CD4-positive, alpha-beta T cell (primary cell): ENCODE data around the gene IL9R. TPM values are rescaled to one million over a fixed set of nuclear protein-coding genes. Genes with fewer than 3 reads are reported as not detected.
"Not testable (repeated sequence)": the region's sequence is repeated elsewhere in the genome, so short reads cannot be mapped to it uniquely, and the experiment has no call there.

Experiments
- ATAC-seq: fragments of 200-7000 bp; cut with Tn5 transposase; one replicate; pipeline ENCODE4 v1.10.0; 2022; ENCODE audit warnings: mild to moderate bottlenecking; ENCODE audit not compliant: poor library complexity
- CTCF ChIA-PET: fragments of 350-600 bp; sonication (Branson Sonifier 250); formaldehyde crosslinking; loops from one replicate; lab custom pipeline; 2021; ENCODE audit warnings: antibody characterized with exemption, inconsistent platforms; lab: Charles Lee
- POLR2A ChIA-PET: fragments of 350-600 bp; sonication (Branson Sonifier 250); formaldehyde crosslinking; loops from one replicate; lab custom pipeline; 2021; ENCODE audit warnings: antibody characterized with exemption, inconsistent platforms; lab: Charles Lee
- DNase-seq, 14 experiments: peaks; one replicate each; pipeline ENCODE4 v3.0.0-alpha.2; 2013 to 2020; ENCODE audit warnings: mixed read lengths in 2 of 14
- H3K27ac ChIP-seq, 2 donors: one replicate each; pipeline versions ENCODE4 v1.5.1 to v1.7.0; 2013; ENCODE audit warnings: low read length in 2 of 2, low read depth in 1 of 2, mild to moderate bottlenecking in 1 of 2
- H3K27me3 ChIP-seq, 2 experiments: 1 replicate in 1 of 2; 2 replicates in 1 of 2; pipeline versions ENCODE4 v1.6.1 to v1.7.0; 2013; ENCODE audit warnings: low read length in 2 of 2, control low read depth in 1 of 2, mild to moderate bottlenecking in 1 of 2, moderate library complexity in 1 of 2; ENCODE audit not compliant: insufficient read depth in 2 of 2, control insufficient read depth in 1 of 2
- H3K36me3 ChIP-seq: one replicate; pipeline ENCODE4 v1.6.1; 2013; ENCODE audit warnings: low read length, control low read depth; ENCODE audit not compliant: insufficient read depth
- H3K4me1 ChIP-seq: one replicate; pipeline ENCODE4 v1.6.1; 2013; ENCODE audit warnings: low read length, control low read depth; ENCODE audit not compliant: insufficient read depth
- H3K4me3 ChIP-seq: one replicate; pipeline ENCODE4 v1.5.1; 2013; ENCODE audit warnings: mild to moderate bottlenecking, low read length, moderate library complexity
- H3K9me3 ChIP-seq, 2 experiments: 1 replicate in 1 of 2; 2 replicates in 1 of 2; pipeline versions ENCODE4 v1.6.1 to v1.7.0; 2013; ENCODE audit warnings: low read length in 2 of 2, mild to moderate bottlenecking in 2 of 2, control low read depth in 1 of 2, moderate library complexity in 1 of 2; ENCODE audit not compliant: control insufficient read depth in 1 of 2, insufficient read depth in 1 of 2
- H3K27ac Mint-ChIP-seq: one replicate; pipeline ENCODE4 v1.8.0; 2020; ENCODE audit warnings: mixed read lengths
- H3K27me3 Mint-ChIP-seq: one replicate; pipeline ENCODE4 v1.8.0; 2021; ENCODE audit warnings: mixed read lengths
- H3K36me3 Mint-ChIP-seq: one replicate; pipeline ENCODE4 v1.8.0; 2021; ENCODE audit warnings: low read depth, mixed read lengths
- H3K4me1 Mint-ChIP-seq: one replicate; pipeline ENCODE4 v1.8.0; 2021; ENCODE audit warnings: low read depth, mixed read lengths
- H3K4me3 Mint-ChIP-seq: one replicate; pipeline ENCODE4 v1.8.0; 2020; ENCODE audit warnings: mild to moderate bottlenecking, mixed read lengths
- H3K9me3 Mint-ChIP-seq: one replicate; pipeline ENCODE4 v1.8.0; 2020; ENCODE audit warnings: mixed read lengths
- intact Hi-C, 2 experiments: fragments of 100-400 bp; cut with DNase I in 1 of 2; cut with micrococcal nuclease in 1 of 2; formaldehyde crosslinking; loops; one replicate each; pipeline versions ENCODE4 v1.15.1 to v1.9.0; 2023 to 2025; cut with DNase I, micrococcal nuclease
- total RNA-seq, 174 experiments: library from RNA in 2 of 174; stranded (reverse) in 2 of 174; gene quantifications; one replicate each; pipeline ENCODE4 v1.2.3 and lab custom pipeline; 2021 to 2026
- TF ChIP-seq, protein P1 (sequence below): fragments of 200-600 bp; IDR thresholded peaks from one replicate; pipeline ENCODE4 v1.8.0; 2022; ENCODE audit warnings: antibody characterized with exemption, mild to moderate bottlenecking

IL9R gene
- total RNA-seq, 2 experiments from 2014 or later: 0.69 to 1.1 TPM

DNA sequence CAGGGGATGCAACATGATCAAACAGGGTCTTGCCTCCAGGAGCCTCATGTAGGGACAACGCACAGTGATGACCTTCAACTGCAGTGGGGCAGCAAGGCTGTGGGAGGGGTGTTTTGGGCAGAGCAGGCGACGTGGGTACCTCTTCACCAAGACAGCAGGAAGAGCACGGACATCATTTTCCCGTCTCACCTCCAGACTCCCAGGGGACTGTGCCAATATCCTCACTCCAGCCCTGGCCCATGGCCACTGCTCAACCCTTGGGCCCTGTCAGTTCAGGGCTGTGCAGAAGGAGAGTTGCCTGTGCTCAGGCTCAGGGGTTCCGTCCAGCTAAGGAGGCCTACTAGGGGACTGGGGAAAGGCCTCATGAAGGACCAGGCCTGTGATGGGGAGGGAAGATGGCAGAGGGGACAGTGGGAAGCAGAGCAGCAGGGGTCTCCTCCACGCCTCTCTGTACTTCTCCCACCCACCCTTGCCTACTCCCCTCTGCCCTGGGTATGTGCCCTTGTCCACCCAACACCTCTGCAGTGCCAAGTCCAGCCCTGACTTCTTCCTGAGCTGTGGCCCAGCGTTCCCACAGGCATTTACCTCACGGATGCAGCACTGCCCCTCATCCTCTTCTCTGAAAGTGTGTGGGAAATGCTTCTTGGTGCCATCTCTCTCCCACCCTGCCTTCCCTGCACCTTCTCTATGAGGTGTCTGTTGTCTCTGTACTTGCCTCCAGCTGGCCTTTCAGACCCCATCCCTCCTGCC is 1.4 kb downstream of the IL9R start:
- intact Hi-C loops: no loop called here
- peaks cover 0 to 4% of the 10 kb centered on the region in 2 experiments for H3K9me3 ChIP-seq
- Mint-ChIP-seq H3K4me3 (no peak overlapping the region), H3K27ac (no peak overlapping the region), H3K9me3 (no peaks in the 10 kb centered on the region), H3K4me1 (peaks cover 16% of the 10 kb centered on the region), H3K36me3 (no peaks in the 10 kb centered on the region), H3K27me3 (no peaks in the 10 kb centered on the region)
- H3K36me3 ChIP-seq: no peaks in the 10 kb centered on the region
- no peak overlapping the region for H3K27ac ChIP-seq
- TF ChIP-seq, protein P1, sequence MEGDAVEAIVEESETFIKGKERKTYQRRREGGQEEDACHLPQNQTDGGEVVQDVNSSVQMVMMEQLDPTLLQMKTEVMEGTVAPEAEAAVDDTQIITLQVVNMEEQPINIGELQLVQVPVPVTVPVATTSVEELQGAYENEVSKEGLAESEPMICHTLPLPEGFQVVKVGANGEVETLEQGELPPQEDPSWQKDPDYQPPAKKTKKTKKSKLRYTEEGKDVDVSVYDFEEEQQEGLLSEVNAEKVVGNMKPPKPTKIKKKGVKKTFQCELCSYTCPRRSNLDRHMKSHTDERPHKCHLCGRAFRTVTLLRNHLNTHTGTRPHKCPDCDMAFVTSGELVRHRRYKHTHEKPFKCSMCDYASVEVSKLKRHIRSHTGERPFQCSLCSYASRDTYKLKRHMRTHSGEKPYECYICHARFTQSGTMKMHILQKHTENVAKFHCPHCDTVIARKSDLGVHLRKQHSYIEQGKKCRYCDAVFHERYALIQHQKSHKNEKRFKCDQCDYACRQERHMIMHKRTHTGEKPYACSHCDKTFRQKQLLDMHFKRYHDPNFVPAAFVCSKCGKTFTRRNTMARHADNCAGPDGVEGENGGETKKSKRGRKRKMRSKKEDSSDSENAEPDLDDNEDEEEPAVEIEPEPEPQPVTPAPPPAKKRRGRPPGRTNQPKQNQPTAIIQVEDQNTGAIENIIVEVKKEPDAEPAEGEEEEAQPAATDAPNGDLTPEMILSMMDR: no peak
- no peaks in the 10 kb centered on the region for H3K27me3 ChIP-seq
- peaks cover 27% of the 10 kb centered on the region for H3K4me1 ChIP-seq
- ATAC-seq (no peak), DNase-seq (no peak)
- H3K4me3 ChIP-seq: no peak overlapping the region
- ChIA-PET CTCF (no interaction called here), POLR2A (no interaction called here)

DNA sequence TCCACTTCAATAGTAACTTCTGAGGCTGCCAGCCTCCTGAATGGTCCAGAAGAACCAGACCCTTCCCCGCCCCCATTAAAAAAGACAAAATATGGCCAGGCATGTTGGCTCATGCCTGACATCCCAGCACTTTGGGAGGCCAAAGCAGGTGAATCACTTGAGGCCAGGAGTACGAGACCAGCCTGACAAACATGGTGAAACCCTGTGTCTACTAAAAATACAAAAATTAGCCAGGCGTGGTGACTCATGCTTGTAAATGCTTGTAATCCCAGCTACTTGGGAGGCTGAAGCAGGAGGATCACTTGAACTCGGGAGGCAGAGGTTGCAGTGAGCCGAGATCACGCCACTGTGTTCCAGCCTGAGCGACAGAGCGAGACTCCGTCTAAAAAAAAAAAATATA is 2.3 kb downstream of the IL9R start:
- peaks cover 31% of the 10 kb centered on the region for H3K4me1 ChIP-seq
- H3K9me3 Mint-ChIP-seq, CTCF ChIA-PET, H3K27ac ChIP-seq, H3K27me3 ChIP-seq, H3K27me3 Mint-ChIP-seq, ATAC-seq, H3K36me3 Mint-ChIP-seq, H3K27ac Mint-ChIP-seq, POLR2A ChIA-PET, H3K4me3 Mint-ChIP-seq, H3K36me3 ChIP-seq, intact Hi-C loops, H3K9me3 ChIP-seq, H3K4me3 ChIP-seq, DNase-seq: not testable (repeated sequence)
- H3K4me1 Mint-ChIP-seq: peaks cover 16% of the 10 kb centered on the region

DNA sequence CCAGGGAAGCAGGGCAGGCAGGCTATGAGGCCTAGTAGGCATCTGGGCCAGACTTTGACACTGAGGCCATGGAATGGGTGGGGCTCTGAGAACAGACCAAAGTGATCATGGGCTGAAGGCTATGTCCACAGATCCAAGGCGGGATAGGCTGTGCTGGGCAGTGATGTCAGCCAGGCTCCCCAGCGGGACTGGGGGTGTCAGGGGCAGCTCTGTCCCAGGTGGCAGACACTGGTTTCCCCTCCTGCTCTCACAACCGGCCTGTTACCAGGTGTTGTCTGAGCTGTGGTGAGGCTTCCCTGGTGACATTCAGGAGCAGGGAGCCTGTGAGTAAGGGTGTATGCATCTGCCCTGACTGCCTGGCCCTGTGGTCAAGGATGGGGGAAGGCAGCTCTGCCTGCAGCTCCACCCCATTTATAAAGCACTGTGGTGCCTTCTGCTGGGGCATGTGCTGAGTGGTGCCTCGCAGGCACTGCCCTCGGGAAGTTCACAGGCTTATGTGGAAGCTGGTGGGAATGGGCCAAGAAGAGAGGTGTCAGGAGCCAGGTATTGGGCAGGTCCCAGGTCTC is 2.9 kb downstream of the IL9R start:
- no peak for ATAC-seq
- H3K4me3 Mint-ChIP-seq: no peak overlapping the region

More for the DNA sequence above, 2.9 kb downstream of the IL9R start:
- CTCF ChIA-PET: no interaction called here
- Mint-ChIP-seq H3K27ac (no peak overlapping the region), H3K9me3 (no peaks in the 10 kb centered on the region), H3K27me3 (no peaks in the 10 kb centered on the region), H3K36me3 (no peaks in the 10 kb centered on the region), H3K4me1 (peaks cover 16% of the 10 kb centered on the region)
- peaks cover 0 to 4% of the 10 kb centered on the region in 2 experiments for H3K9me3 ChIP-seq
- TF ChIP-seq, protein P1: no peak
- H3K4me3 ChIP-seq: no peak overlapping the region
- H3K36me3 ChIP-seq: no peaks in the 10 kb centered on the region
- intact Hi-C loops: no loop called here
- H3K27me3 ChIP-seq: no peaks in the 10 kb centered on the region
- POLR2A ChIA-PET: no interaction called here
- H3K4me1 ChIP-seq: peaks cover 31% of the 10 kb centered on the region
- DNase-seq: no peak
- no peak overlapping the region for H3K27ac ChIP-seq
